ENCODE data around the gene CREB1. TPM values are rescaled to one million over a fixed set of nuclear protein-coding genes. Genes with fewer than 3 reads are reported as not detected.
A peak's percentile ranks its signal among the peaks of the same experiment; 100 is the strongest.

The CREB1 gene
- total and polyA plus RNA-seq, 9 of the 15 experiments (the other 6 are each of a cell fraction or from before 2014, with no cell fraction given): 8.9 to 51.3 (median 19.5) TPM

GRCh38 chr2:207529330-207530159, at the start of gene CREB1 (continued):
- TF ChIP-seq POLR2AphosphoS5 (IDR thresholded peaks at IDR 0.05; ENCODE audit: control insufficient read depth, insufficient read depth, low read depth, low read length): peak; percentile 90
- TF ChIP-seq NFIC (IDR thresholded peaks at IDR 0.05): peak; percentile 46; the same call in 1 of the 2 replicates
- no peak for TF ChIP-seq ZNF561 (CRISPR knock-in tag; conservative IDR thresholded peaks at IDR 0.05)
- TF ChIP-seq CTCF (IDR thresholded peaks at IDR 0.05 in 2 of 3, conservative IDR thresholded peaks at IDR 0.05 in 1 of 3; ENCODE audit: insufficient read depth in 2 of 3, low read depth in 1 of 3, low read length in 3 of 3): peak in 1 of 3 experiments; percentile 17; a peak in 2 of 6 replicates
- peak; percentile 80; the same call in 1 of the 2 replicates for TF ChIP-seq NFRKB (IDR thresholded peaks at IDR 0.05; ENCODE audit: low read depth)
- 0 out of 2 replicates have a peak, but pooled peaks have one; percentile 37 for TF ChIP-seq GTF2E2 (tag; IDR thresholded peaks at IDR 0.05)
- TF ChIP-seq NCOA1 (IDR thresholded peaks at IDR 0.05; ENCODE audit: low read depth): peak; percentile 85; the same call in 1 of the 2 replicates
- TF ChIP-seq ZMIZ1 (IDR thresholded peaks at IDR 0.05; ENCODE audit: low read depth in 2 of 2, low read length in 2 of 2): no peak
- TF ChIP-seq NBN (IDR thresholded peaks at IDR 0.05; ENCODE audit: low read depth): peak; percentile 60; the same call in 1 of the 2 replicates
- peak; percentile 92 for TF ChIP-seq POLR2G (IDR thresholded peaks at IDR 0.05; ENCODE audit: low read depth, low read length)
- TF ChIP-seq NCOR1 (IDR thresholded peaks at IDR 0.05): peak; percentile 27; the same call in 1 of the 2 replicates
- no peak for TF ChIP-seq NFATC3 (IDR thresholded peaks at IDR 0.05)
- no peak for TF ChIP-seq CHAMP1 (IDR thresholded peaks at IDR 0.05)
- TF ChIP-seq ZBTB1 (CRISPR knock-in tag; IDR thresholded peaks at IDR 0.05; ENCODE audit: borderline replicate concordance, low read depth): peak; percentile 23; the same call in 1 of the 2 replicates
- TF ChIP-seq FOXP1 (CRISPR knock-in tag; IDR thresholded peaks at IDR 0.05): 0 out of 2 replicates have a peak, but pooled peaks have one; percentile 62
- no peak for TF ChIP-seq HDAC6 (IDR thresholded peaks at IDR 0.05; ENCODE audit: low read depth, low read length)
- TF ChIP-seq TRIM24 (IDR thresholded peaks at IDR 0.05): peak in 1 of 2 experiments; percentile 42; a peak in 2 of 4 replicates
- peak; percentile 83 for TF ChIP-seq POLR2B (IDR thresholded peaks at IDR 0.05; ENCODE audit: low read depth, partially characterized antibody)
- peak; percentile 68; the same call in 1 of the 2 replicates for TF ChIP-seq PML (IDR thresholded peaks at IDR 0.05; ENCODE audit: low read length)

Measured in K562 (cell line).